Stimulated activated CD8-positive, alpha-beta memory T cell treated with anti-CD3 and anti-CD28 coated beads, Interleukin-7, amount 100 ng/mL, for 24 hours (primary cell): Measurements from ENCODE around the gene CAMK2N1.
"Not testable (repeated sequence)": the region's sequence is repeated elsewhere in the genome, so short reads cannot be mapped to it uniquely, and the experiment has no call there.

Source experiments
- DNase-seq: peaks from one replicate; pipeline ENCODE4 v3.0.0-alpha.2; 2020; ENCODE audit warnings: low read depth

Gene CAMK2N1

GRCh38 chr1:20496725-20497383 lies 10.8 kb upstream of the CAMK2N1 start:
- not testable (repeated sequence) for DNase-seq

- no peak for DNase-seq
Measured at GRCh38 chr1:20496241-20496661, 10.2 kb upstream of the CAMK2N1 start.

- DNase-seq: no peak
Measured at GRCh38 chr1:20495661-20496060, 9.7 kb upstream of the CAMK2N1 start.

GRCh38 chr1:20494609-20495311 lies 8.8 kb upstream of the CAMK2N1 start:
- no peak for DNase-seq

GRCh38 chr1:20493839-20494608 lies 8.0 kb upstream of the CAMK2N1 start:
- DNase-seq: peak; percentile 72

GRCh38 chr1:20493309-20493708 lies 7.3 kb upstream of the CAMK2N1 start:
- no peak for DNase-seq

- no peak for DNase-seq
Measured at GRCh38 chr1:20492751-20493150, 6.7 kb upstream of the CAMK2N1 start.

GRCh38 chr1:20491866-20492265 lies 5.9 kb upstream of the CAMK2N1 start:
- DNase-seq: no peak

GRCh38 chr1:20491178-20491577 lies 5.2 kb upstream of the CAMK2N1 start:
- no peak for DNase-seq

GRCh38 chr1:20487236-20487590 lies 1.2 kb upstream of the CAMK2N1 start:
- no peak for DNase-seq

- DNase-seq: no peak
Measured at GRCh38 chr1:20486457-20487235, 636 bp upstream of the CAMK2N1 start.

- no peak for DNase-seq
Measured at GRCh38 chr1:20484519-20485462, 1.2 kb downstream of the CAMK2N1 start.

GRCh38 chr1:20483833-20484518 lies 2.0 kb downstream of the CAMK2N1 start:
- DNase-seq: no peak

GRCh38 chr1:20483098-20483832 lies 2.7 kb downstream of the CAMK2N1 start:
- DNase-seq: no peak

- no peak for DNase-seq
Measured at GRCh38 chr1:20481643-20482498, 4.1 kb downstream of the CAMK2N1 start.

- no peak for DNase-seq
Measured at GRCh38 chr1:20480951-20481617, 4.9 kb downstream of the CAMK2N1 start.

GRCh38 chr1:20480243-20480944 lies 5.6 kb downstream of the CAMK2N1 start:
- DNase-seq: no peak

- no peak for DNase-seq
Measured at GRCh38 chr1:20479840-20480239, 6.2 kb downstream of the CAMK2N1 start.
